ENCODE measurements around the gene BCL2.

BCL2 gene

DNA sequence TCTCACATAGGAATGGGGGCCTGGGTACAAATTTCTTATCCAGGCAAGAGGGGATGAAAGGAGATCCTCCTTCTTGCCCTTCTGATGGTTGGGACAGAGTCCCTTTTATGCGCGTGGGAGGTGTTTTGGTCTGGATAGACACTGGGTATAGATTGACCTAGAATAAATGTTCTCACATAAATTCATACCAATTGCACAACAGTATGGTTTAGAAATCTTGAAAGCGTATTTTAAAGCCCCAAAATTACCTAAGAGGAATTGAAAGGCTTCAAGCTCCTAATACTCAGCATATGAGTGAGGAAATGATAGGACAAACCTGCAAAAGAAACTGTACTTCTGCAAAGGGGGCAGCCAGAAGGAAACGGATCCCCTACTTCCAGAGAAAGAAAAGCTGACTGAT is 2.6 kb upstream of the BCL2 start:
- peaks cover 30% of the 10 kb centered on the region for H3K4me1 ChIP-seq (ENCODE audit: insufficient read depth, low read length)
- no peaks in the 10 kb centered on the region for H3K27me3 ChIP-seq (ENCODE audit: insufficient read depth, low read length, poor library complexity)
- TF ChIP-seq EZH2 (IDR thresholded peaks at IDR 0.05; ENCODE audit: borderline replicate concordance, low read depth, low read length, severe bottlenecking): no peak
- TF ChIP-seq, protein P1, sequence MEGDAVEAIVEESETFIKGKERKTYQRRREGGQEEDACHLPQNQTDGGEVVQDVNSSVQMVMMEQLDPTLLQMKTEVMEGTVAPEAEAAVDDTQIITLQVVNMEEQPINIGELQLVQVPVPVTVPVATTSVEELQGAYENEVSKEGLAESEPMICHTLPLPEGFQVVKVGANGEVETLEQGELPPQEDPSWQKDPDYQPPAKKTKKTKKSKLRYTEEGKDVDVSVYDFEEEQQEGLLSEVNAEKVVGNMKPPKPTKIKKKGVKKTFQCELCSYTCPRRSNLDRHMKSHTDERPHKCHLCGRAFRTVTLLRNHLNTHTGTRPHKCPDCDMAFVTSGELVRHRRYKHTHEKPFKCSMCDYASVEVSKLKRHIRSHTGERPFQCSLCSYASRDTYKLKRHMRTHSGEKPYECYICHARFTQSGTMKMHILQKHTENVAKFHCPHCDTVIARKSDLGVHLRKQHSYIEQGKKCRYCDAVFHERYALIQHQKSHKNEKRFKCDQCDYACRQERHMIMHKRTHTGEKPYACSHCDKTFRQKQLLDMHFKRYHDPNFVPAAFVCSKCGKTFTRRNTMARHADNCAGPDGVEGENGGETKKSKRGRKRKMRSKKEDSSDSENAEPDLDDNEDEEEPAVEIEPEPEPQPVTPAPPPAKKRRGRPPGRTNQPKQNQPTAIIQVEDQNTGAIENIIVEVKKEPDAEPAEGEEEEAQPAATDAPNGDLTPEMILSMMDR (IDR thresholded peaks at IDR 0.05; ENCODE audit: borderline replicate concordance, extremely low read depth, low read length, poor library complexity, severe bottlenecking): no peak
- no peak overlapping the region for H3K4me2 ChIP-seq (ENCODE audit: insufficient read depth, low read length)
- peak overlapping the region; percentile 56 for H3K27ac ChIP-seq (ENCODE audit: low read length)
- peaks cover 11% of the 10 kb centered on the region; the same call in 1 of the 2 replicates for H3K36me3 ChIP-seq (ENCODE audit: insufficient read depth, low read length)
- H3K9me3 ChIP-seq (ENCODE audit: insufficient read depth, low read length, severe bottlenecking): no peaks in the 10 kb centered on the region
- peaks cover 15% of the 10 kb centered on the region for H4K20me1 ChIP-seq (ENCODE audit: insufficient read depth, low read length)
- H2AFZ ChIP-seq (ENCODE audit: low read depth, low read length): peak overlapping the region; percentile 51; the same call in 1 of the 2 replicates
- H3K9ac ChIP-seq (ENCODE audit: low read depth, low read length): no peak overlapping the region
- ATAC-seq (ENCODE audit: insufficient read depth, low read depth) (no peak), DNase-seq (no peak)
- H3K79me2 ChIP-seq (ENCODE audit: insufficient read depth, low read length): peaks cover 37% of the 10 kb centered on the region
- H3K4me3 ChIP-seq (ENCODE audit: low read depth in 1 of 2, low read length in 2 of 2): no peak overlapping the region

DNA sequence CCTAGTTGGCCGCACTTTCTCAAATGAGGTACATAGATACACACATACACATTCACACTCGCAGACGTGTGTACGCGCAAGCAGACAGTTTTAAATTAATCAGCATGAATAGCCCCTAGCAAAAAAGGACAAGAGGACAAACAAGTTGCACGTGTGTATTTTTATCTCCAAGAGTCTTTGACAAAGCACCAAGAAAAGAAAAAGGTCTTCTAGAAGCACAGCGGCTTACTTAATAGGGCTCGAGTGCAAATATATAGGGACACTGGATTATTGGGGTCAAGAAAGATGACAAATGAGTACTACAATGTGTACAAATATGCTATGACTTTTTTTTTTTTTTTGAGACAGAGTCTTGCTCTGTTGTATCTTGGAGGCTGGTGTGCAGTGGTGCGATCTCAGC is 1.7 kb upstream of the BCL2 start:
- DNase-seq (no peak), ATAC-seq (ENCODE audit: insufficient read depth, low read depth) (no peak)
- Histone ChIP-seq H3K79me2 (ENCODE audit: insufficient read depth, low read length) (peaks cover 46% of the 10 kb centered on the region), H3K4me2 (ENCODE audit: insufficient read depth, low read length) (peak overlapping the region; percentile 74), H3K36me3 (ENCODE audit: insufficient read depth, low read length) (peaks cover 12% of the 10 kb centered on the region; the same call in 1 of the 2 replicates), H2AFZ (ENCODE audit: low read depth, low read length) (peak overlapping the region; percentile 75; the same call in 1 of the 2 replicates), H3K4me1 (ENCODE audit: insufficient read depth, low read length) (peaks cover 39% of the 10 kb centered on the region), H3K9me3 (ENCODE audit: insufficient read depth, low read length, severe bottlenecking) (no peaks in the 10 kb centered on the region), H3K9ac (ENCODE audit: low read depth, low read length) (peak overlapping the region; percentile 79), H3K27me3 (ENCODE audit: insufficient read depth, low read length, poor library complexity) (no peaks in the 10 kb centered on the region), H4K20me1 (ENCODE audit: insufficient read depth, low read length) (peaks cover 22% of the 10 kb centered on the region), H3K27ac (ENCODE audit: low read length) (peak overlapping the region; percentile 90), H3K4me3 (ENCODE audit: low read depth in 1 of 2, low read length in 2 of 2) (peak overlapping the region in 1 of 2 experiments; percentile 75; a peak in 3 of 4 replicates)
- TF ChIP-seq, protein P1 (IDR thresholded peaks at IDR 0.05; ENCODE audit: borderline replicate concordance, extremely low read depth, low read length, poor library complexity, severe bottlenecking): no peak
- no peak for TF ChIP-seq EZH2 (IDR thresholded peaks at IDR 0.05; ENCODE audit: borderline replicate concordance, low read depth, low read length, severe bottlenecking)

DNA sequence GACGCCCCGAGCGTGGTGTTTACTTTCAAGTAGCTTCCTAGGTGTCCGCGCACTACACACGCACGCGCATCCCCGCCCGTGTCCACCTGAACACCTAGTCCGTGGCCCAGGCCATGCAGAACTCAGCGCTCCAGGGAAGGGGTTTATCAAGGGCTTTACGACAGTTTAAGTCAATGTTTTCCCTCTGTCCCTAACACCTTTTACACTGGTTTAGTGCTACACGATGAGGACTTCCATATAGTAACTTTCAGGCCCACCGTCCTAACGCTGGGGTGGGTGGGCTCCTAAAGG is 1.4 kb upstream of the BCL2 start:
- DNase-seq: no peak
- peak overlapping the region; percentile 90 for H3K27ac ChIP-seq (ENCODE audit: low read length)
- H3K36me3 ChIP-seq (ENCODE audit: insufficient read depth, low read length): peaks cover 12% of the 10 kb centered on the region; the same call in 1 of the 2 replicates
- H3K79me2 ChIP-seq (ENCODE audit: insufficient read depth, low read length): peaks cover 50% of the 10 kb centered on the region
- ATAC-seq (ENCODE audit: insufficient read depth, low read depth): no peak
- peak overlapping the region; percentile 33 to 75; a peak in 3 of 4 replicates for H3K4me3 ChIP-seq (ENCODE audit: low read depth in 1 of 2, low read length in 2 of 2)
- H3K4me1 ChIP-seq (ENCODE audit: insufficient read depth, low read length): peaks cover 43% of the 10 kb centered on the region
- H3K4me2 ChIP-seq (ENCODE audit: insufficient read depth, low read length): peak overlapping the region; percentile 74
- no peaks in the 10 kb centered on the region for H3K27me3 ChIP-seq (ENCODE audit: insufficient read depth, low read length, poor library complexity)
- no peaks in the 10 kb centered on the region for H3K9me3 ChIP-seq (ENCODE audit: insufficient read depth, low read length, severe bottlenecking)
- peaks cover 25% of the 10 kb centered on the region for H4K20me1 ChIP-seq (ENCODE audit: insufficient read depth, low read length)
- H3K9ac ChIP-seq (ENCODE audit: low read depth, low read length): peak overlapping the region; percentile 79
- TF ChIP-seq EZH2 (IDR thresholded peaks at IDR 0.05; ENCODE audit: borderline replicate concordance, low read depth, low read length, severe bottlenecking): no peak
- TF ChIP-seq, protein P1 (IDR thresholded peaks at IDR 0.05; ENCODE audit: borderline replicate concordance, extremely low read depth, low read length, poor library complexity, severe bottlenecking): no peak
- H2AFZ ChIP-seq (ENCODE audit: low read depth, low read length): peak overlapping the region; percentile 75
